Smooth muscle cell (in vitro differentiated cells): ENCODE data around the gene FHOD3. TPM values are rescaled to one million over a fixed set of nuclear protein-coding genes. Genes with fewer than 3 reads are reported as not detected.

Source experiments
- DNase-seq: peaks from one replicate; lab custom pipeline; 2025; ENCODE audit not compliant: unreplicated experiment; lab: John Stamatoyannopoulos, UW
- H2AFZ ChIP-seq: fragments of 200-600 bp; sonication (generic); 2 replicates; pipeline ENCODE4 v1.6.0; 2016; ENCODE audit warnings: antibody characterized with exemption, low read depth, mild to moderate bottlenecking
- H3F3A ChIP-seq: fragments of 200-600 bp; sonication (generic); 2 replicates; pipeline ENCODE4 v1.6.0; 2017; ENCODE audit warnings: antibody characterized with exemption, low read depth
- H3K27ac ChIP-seq: fragments of 200-600 bp; sonication (generic); 2 replicates; pipeline ENCODE4 v1.5.1; 2016; ENCODE audit warnings: low read depth, mild to moderate bottlenecking
- H3K27me3 ChIP-seq: fragments of 200-600 bp; sonication (generic); 2 replicates; pipeline ENCODE4 v1.6.1; 2016; ENCODE audit warnings: low read depth, mild to moderate bottlenecking
- H3K36me3 ChIP-seq: fragments of 200-600 bp; sonication (generic); 2 replicates; pipeline ENCODE4 v1.5.1; 2016; ENCODE audit warnings: low read depth
- H3K4me1 ChIP-seq: fragments of 200-600 bp; sonication (generic); 2 replicates; pipeline ENCODE4 v1.5.1; 2016; ENCODE audit warnings: low read depth
- H3K4me2 ChIP-seq: fragments of 200-600 bp; sonication (generic); 2 replicates; pipeline ENCODE4 v1.6.0; 2016; ENCODE audit warnings: mild to moderate bottlenecking
- H3K4me3 ChIP-seq: fragments of 200-600 bp; sonication (generic); 2 replicates; pipeline ENCODE4 v1.5.1; 2016; ENCODE audit warnings: mild to moderate bottlenecking
- H3K79me2 ChIP-seq: fragments of 200-600 bp; sonication (generic); 2 replicates; pipeline ENCODE4 v1.6.0; 2016; ENCODE audit warnings: low read depth, mild to moderate bottlenecking
- H3K9ac ChIP-seq: fragments of 200-600 bp; sonication (generic); 2 replicates; pipeline ENCODE4 v1.6.0; 2016; ENCODE audit warnings: low read depth
- H3K9me3 ChIP-seq: fragments of 200-600 bp; sonication (generic); replicated peaks from 2 replicates; pipeline ENCODE4 v1.5.1; 2016; ENCODE audit warnings: low read depth
- H4K20me1 ChIP-seq: fragments of 200-600 bp; sonication (generic); 2 replicates; pipeline ENCODE4 v1.6.0; 2016; ENCODE audit warnings: low read depth
- WGBS: methylation state at CpG from one replicate; pipeline ENCODE4 v1.1.7; 2016; ENCODE audit warnings: low lambda C conversion rate; 5-methylcytosine and 5-hydroxymethylcytosine counted together
- polyA plus RNA-seq: library from polyadenylated mRNA; unstranded; fragments of >200 nt; fragmentation: Nextera tagmentation; extraction: Ambion mirVana; gene quantifications from 2 replicates; pipeline ENCODE4 v1.2.1, GENCODE V29; 2016
- total RNA-seq: library from RNA; depleted of rRNA; stranded (reverse); fragments of >200 nt; gene quantifications from 2 replicates; pipeline ENCODE4 v1.2.3, GENCODE V29; 2014
- TF ChIP-seq, protein P1 (sequence below): fragments of 200-600 bp; sonication (generic); IDR thresholded peaks from 2 replicates; pipeline ENCODE4 v1.5.1; 2017; ENCODE audit warnings: borderline replicate concordance, mild to moderate bottlenecking, antibody characterized with exemption; ENCODE audit not compliant: insufficient read depth, poor library complexity, severe bottlenecking

FHOD3 gene
- total and polyA plus RNA-seq, 2 experiments from 2014 or later: 6.3 to 19.4 TPM

GRCh38 chr18:36736094-36736493 lies 438.6 kb downstream of the FHOD3 start:
- no peaks in the 10 kb centered on the region for H3K4me1 ChIP-seq
- no peaks in the 10 kb centered on the region for H3K79me2 ChIP-seq
- H3K9ac ChIP-seq: no peak overlapping the region
- H3K36me3 ChIP-seq: no peaks in the 10 kb centered on the region
- no peaks in the 10 kb centered on the region for H4K20me1 ChIP-seq
- DNase-seq: no peak
- no peak overlapping the region for H3K27ac ChIP-seq
- no peak overlapping the region for H3K4me2 ChIP-seq
- no peaks in the 10 kb centered on the region for H3K9me3 ChIP-seq
- H3K27me3 ChIP-seq: no peaks in the 10 kb centered on the region
- H2AFZ ChIP-seq: no peak overlapping the region
- no peaks in the 10 kb centered on the region for H3F3A ChIP-seq
- 97% methylated on average over 6 of the region's 6 CpGs for WGBS
- TF ChIP-seq, protein P1, sequence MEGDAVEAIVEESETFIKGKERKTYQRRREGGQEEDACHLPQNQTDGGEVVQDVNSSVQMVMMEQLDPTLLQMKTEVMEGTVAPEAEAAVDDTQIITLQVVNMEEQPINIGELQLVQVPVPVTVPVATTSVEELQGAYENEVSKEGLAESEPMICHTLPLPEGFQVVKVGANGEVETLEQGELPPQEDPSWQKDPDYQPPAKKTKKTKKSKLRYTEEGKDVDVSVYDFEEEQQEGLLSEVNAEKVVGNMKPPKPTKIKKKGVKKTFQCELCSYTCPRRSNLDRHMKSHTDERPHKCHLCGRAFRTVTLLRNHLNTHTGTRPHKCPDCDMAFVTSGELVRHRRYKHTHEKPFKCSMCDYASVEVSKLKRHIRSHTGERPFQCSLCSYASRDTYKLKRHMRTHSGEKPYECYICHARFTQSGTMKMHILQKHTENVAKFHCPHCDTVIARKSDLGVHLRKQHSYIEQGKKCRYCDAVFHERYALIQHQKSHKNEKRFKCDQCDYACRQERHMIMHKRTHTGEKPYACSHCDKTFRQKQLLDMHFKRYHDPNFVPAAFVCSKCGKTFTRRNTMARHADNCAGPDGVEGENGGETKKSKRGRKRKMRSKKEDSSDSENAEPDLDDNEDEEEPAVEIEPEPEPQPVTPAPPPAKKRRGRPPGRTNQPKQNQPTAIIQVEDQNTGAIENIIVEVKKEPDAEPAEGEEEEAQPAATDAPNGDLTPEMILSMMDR: no peak
- no peak overlapping the region for H3K4me3 ChIP-seq

DNA sequence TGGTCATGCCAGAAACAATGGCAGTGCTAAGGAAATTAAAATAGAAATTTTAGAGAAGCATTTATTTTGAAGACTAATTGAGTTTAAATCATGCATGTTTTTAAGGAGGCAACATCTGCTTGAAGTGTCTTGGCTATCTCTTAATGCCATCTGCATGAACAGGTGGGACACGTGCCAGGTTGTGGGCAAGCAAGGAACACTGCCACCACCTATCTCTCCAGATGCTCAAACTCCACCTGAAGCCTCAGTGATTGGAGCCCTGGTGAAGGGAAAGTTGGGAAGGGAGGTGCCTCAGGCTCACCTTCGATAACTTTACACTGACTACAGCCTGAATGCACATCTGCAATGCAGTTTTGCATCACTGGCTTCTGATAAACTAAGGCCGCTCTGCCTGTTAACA lies 439.8 kb downstream of the FHOD3 start:
- Histone ChIP-seq H2AFZ (no peak overlapping the region), H3K36me3 (no peaks in the 10 kb centered on the region), H3K4me1 (no peaks in the 10 kb centered on the region), H3K79me2 (no peaks in the 10 kb centered on the region), H4K20me1 (no peaks in the 10 kb centered on the region), H3F3A (no peaks in the 10 kb centered on the region), H3K4me2 (no peak overlapping the region), H3K9ac (no peak overlapping the region), H3K27me3 (no peaks in the 10 kb centered on the region), H3K27ac (no peak overlapping the region), H3K9me3 (no peaks in the 10 kb centered on the region), H3K4me3 (no peak overlapping the region)
- WGBS: 93% methylated on average over 3 of the region's 3 CpGs
- DNase-seq: no peak
- TF ChIP-seq, protein P1: no peak

DNA sequence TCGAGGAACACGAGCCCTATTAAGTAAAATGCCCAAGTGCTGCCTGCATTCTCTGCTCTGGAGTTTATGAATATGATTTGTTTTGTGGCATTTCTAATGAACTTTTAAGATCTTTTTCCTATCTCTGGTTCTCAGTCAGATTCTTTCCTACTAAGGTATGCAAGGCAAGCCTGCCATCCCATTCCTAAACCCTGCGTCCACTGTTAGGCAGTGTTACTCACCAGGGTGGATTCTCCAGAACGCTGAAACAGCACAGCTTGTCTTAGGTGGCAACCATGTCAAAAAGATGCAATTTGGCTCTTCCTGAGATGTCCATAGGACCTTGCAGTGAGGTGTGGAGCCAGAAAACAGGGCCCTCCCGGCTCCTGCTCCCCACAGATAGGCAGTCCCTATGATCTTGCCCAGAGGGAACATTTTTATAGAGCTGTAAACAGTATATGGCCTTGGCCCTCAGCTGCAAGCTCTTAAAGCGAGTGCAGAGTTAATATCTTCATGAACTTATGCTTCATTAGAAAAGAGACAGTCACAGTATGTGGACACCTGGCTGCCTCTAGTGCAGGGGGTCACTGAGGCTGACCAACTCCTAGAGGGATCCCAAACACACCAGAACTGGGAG lies 446.9 kb downstream of the FHOD3 start:
- Histone ChIP-seq H3K79me2 (no peaks in the 10 kb centered on the region), H2AFZ (no peak overlapping the region), H3K27ac (no peak overlapping the region), H3F3A (no peaks in the 10 kb centered on the region), H3K9ac (no peak overlapping the region), H3K27me3 (no peaks in the 10 kb centered on the region), H3K36me3 (peaks cover 5% of the 10 kb centered on the region), H3K9me3 (no peaks in the 10 kb centered on the region), H3K4me3 (no peak overlapping the region), H4K20me1 (no peaks in the 10 kb centered on the region), H3K4me1 (no peaks in the 10 kb centered on the region), H3K4me2 (no peak overlapping the region)
- TF ChIP-seq, protein P1: no peak
- 83% methylated on average over 6 of the region's 6 CpGs for WGBS
- DNase-seq: no peak

DNA sequence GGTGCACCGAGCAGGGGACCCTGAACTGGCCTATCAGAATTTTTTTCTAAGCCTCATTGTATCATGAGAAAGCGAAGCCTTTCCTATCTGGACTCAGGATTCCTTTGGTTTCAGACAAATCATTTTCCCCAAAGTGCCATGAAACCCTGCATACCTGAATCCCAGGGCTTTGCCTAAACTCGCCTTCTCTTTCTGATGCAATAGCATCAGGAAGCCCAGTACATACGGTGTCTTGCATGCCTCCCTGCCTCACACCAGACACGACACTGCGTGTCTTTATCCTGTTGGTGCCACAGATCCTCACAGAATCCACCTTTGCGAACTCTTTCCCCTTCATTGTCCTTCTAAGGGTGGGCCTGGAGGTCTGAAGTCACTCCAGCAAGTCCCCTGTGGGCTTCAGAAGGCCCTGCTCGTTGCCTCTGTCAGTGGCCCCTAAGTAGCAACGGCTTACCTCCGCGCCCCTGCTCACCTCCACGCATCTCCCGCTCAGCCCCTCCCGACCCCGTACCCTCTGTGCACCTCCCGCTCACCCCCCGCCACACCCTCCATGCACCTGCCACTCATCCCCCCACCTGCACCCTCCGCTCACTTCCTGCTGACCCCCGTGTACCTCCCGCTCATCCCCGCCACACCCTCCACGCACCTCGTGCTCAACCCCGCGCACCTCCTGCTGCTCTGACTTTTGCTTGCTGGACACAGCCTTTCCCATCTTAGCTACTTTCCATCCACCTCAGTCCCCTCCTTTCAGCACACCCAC lies 447.9 kb downstream of the FHOD3 start:
- Histone ChIP-seq H2AFZ (no peak overlapping the region), H3K9me3 (no peaks in the 10 kb centered on the region), H4K20me1 (no peaks in the 10 kb centered on the region), H3K4me3 (no peak overlapping the region), H3K4me1 (no peaks in the 10 kb centered on the region), H3K9ac (no peak overlapping the region), H3F3A (no peaks in the 10 kb centered on the region), H3K36me3 (peaks cover 5% of the 10 kb centered on the region), H3K4me2 (no peak overlapping the region), H3K27ac (no peak overlapping the region), H3K79me2 (no peaks in the 10 kb centered on the region), H3K27me3 (no peaks in the 10 kb centered on the region)
- WGBS: 93% methylated on average over 8 of the region's 25 CpGs
- TF ChIP-seq, protein P1: no peak
- DNase-seq: no peak
